Measurements from ENCODE around the gene NUAK1. TPM values are rescaled to one million over a fixed set of nuclear protein-coding genes. Genes with fewer than 3 reads are reported as not detected.

NUAK1 gene
- 33.6 TPM for total RNA-seq
- long read RNA-seq, full-length matches to known transcripts: 14 of 34 reads
- long read RNA-seq, partial matches to known transcripts: 2 of 34 reads
- long read RNA-seq, other reads (novel, unspliced or antisense): 18 of 34 reads

DNA sequence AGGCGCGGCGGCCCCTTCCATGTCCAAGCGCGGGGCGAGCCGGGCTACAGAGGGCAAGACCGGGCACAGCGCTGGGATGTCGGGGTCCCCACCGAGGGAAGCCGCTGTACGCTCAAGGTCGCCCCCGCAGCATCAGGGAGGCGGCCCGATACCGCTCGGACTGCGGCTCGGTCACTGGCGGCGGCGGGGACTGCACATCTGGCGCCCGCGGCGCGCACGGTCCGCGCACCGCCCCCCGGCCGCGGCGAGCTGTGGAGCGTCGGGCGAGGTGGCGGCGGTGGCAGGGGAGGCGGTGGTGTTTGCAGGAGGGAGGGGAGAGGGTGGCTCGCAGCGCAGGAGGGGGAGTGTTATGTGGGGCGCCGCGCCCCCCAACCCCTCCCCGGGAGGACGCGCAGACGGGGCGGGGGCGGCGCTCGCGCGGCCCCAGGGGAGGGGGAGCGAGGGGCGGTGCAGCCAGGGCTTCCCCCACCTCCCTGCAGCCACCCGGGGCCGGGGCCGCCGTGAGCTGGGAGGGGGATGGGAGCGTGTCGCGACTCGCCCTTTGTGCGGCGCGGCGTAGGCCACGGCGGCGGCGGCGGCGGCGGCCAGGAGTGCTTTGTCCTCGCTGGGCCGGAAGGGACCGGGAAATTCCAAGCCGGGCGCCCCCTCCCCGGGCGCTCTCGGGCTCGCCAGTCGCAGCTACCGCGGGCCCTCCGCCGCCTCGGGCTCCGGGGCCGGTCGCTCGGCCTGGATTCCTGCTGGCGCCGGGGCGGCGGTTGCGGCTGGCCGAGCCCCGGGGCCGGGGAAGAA lies at the start of gene NUAK1:
Gene NUAK1, minus strand, starts transcription at position 322 of the 789 bp plus-strand sequence. Its CDS starts 301 bp downstream, at position 21.
- peak; percentile 72 for ATAC-seq (ENCODE audit: poor library complexity)

DNA sequence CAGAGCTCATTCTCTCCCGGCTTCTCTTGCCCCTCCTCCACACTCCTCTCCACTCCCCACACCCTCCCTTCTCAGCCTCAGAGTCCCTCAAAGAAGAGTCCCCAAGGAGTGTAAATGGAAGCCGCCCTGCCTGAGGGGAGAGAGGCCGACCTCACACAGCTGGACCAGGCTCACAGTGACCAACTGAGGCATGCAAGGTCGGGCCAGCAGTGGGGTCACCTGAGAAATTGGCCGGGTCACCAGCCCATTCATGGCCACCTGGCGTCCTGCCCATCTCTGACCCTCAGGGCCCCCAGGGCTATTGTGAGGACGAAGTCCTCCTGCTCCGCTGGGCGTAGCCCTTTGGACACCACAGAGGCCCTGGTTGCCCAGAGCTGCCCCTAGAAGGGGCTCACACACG lies 49.5 kb upstream of the NUAK1 start:
- ATAC-seq (ENCODE audit: poor library complexity) (no peak), DNase-seq (no peak)
- intact Hi-C loops (cut with DNase I): no loop called here

More for the DNA sequence above, at the start of gene NUAK1:
- intact Hi-C loops (cut with DNase I): loop anchor here (5.0 to 10.0 kb wide), 4 partner anchors 37 to 717 kb away; no protein-coding TSS in a partner anchor
- peak; percentile 85 for DNase-seq

DNA sequence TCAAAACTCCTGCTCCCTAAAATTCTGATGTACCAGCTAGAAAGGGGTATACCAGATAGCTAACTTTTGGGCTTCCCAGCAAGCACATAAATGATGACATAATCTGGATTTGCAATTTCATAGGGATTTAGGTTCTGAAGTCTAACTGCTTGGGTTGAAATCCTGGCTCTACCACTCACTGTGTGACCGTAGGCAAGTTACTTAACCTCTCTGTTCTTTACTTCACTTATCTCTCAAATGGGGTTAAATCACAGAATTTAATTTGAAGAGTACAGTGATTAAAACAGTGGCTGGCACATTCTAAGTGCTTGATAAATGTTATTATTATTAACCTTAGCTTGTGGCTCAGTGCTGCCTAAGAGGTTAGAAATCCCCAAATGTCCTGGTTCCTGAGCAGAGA lies 49.1 kb upstream of the NUAK1 start:
- DNase-seq (no peak), ATAC-seq (ENCODE audit: poor library complexity) (no peak)

GRCh38 chr12:106187155-106187789 lies 48.5 kb upstream of the NUAK1 start:
- intact Hi-C loops (cut with DNase I): no loop called here
- no peak for DNase-seq
- ATAC-seq (ENCODE audit: poor library complexity): peak; percentile 38

More for the DNA sequence above, 49.1 kb upstream of the NUAK1 start:
- intact Hi-C loops (cut with DNase I): no loop called here

DNA sequence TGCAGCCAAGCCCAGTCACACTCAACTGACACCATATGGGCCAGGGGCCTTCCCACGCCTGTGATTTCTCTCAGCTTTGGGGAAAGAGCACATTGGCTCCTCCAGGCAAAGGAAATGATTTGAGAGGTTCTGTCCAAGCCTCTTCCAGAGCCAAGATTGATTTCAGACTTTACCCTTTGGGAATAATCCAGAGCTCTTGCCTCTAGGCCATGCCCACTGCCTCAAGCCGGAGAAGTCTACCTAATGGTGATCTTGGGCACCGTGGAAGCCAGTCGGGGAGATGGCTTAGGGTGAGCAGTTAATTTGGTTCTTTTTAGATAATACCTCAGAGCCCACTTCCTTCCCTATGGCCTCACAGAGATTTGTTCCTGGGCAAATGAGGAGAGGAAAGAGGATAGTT lies 45.0 kb upstream of the NUAK1 start:
- ATAC-seq (ENCODE audit: poor library complexity): no peak
- intact Hi-C loops (cut with DNase I): no loop called here
- no peak for DNase-seq

GRCh38 chr12:106181401-106182114 lies 42.8 kb upstream of the NUAK1 start:
- ATAC-seq (ENCODE audit: poor library complexity): no peak
- no peak for DNase-seq
- intact Hi-C loops (cut with DNase I): no loop called here

GRCh38 chr12:106179086-106179485 lies 40.3 kb upstream of the NUAK1 start:
- peak; percentile 77 for ATAC-seq (ENCODE audit: poor library complexity)
- intact Hi-C loops (cut with DNase I): no loop called here
- no peak for DNase-seq

DNA sequence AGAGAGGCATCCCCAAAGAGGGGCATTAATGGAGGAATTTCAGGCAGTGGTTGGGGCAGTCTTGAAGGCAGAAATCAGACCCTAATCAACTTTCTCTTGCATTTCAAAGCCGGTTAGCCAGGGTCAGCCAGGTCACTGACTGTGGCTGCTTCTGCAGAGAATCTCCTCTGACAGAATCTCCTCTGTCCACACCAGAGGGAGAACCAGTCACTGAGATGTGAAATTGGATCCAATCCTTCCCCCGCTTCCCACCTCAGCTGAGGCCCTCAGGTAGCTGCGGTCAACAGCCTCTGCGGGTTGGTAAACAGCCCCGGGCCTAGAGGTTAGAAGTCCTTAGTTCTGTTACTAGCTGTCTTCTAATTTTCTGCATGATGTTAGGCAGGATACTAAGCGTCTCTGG lies 39.8 kb upstream of the NUAK1 start:
- ATAC-seq (ENCODE audit: poor library complexity): peak; percentile 12
- DNase-seq: no peak
- intact Hi-C loops (cut with DNase I): no loop called here

GRCh38 chr12:106176560-106176959 lies 37.8 kb upstream of the NUAK1 start:
- intact Hi-C loops (cut with DNase I): no loop called here
- DNase-seq (no peak), ATAC-seq (ENCODE audit: poor library complexity) (no peak)

DNA sequence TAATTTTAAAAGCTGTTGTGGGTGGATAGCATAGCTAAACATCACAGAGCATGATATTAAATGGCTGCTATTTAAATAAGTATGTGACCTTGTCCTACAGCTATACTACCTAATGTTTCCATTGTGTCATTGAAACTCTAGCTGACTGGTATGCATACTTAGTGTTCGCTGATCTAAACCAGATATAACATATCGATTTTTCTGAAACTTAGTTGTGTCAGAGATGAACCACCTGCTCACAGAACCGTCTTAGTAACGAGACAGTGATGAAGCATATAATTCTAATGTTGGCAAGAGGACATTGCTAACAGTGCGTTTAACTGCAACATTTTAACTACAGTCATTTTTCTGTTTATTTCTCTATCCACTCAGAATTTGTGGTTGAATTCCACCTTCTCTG lies 36.1 kb upstream of the NUAK1 start:
- no peak for ATAC-seq (ENCODE audit: poor library complexity)
- no peak for DNase-seq
- intact Hi-C loops (cut with DNase I): no loop called here

GRCh38 chr12:106173442-106173841 lies 34.7 kb upstream of the NUAK1 start:
- DNase-seq: no peak
- intact Hi-C loops (cut with DNase I): no loop called here
- no peak for ATAC-seq (ENCODE audit: poor library complexity)

- ATAC-seq (ENCODE audit: poor library complexity) (no peak), DNase-seq (no peak)
- intact Hi-C loops (cut with DNase I): no loop called here
Observed at GRCh38 chr12:106171117-106171750, 32.5 kb upstream of the NUAK1 start.

DNA sequence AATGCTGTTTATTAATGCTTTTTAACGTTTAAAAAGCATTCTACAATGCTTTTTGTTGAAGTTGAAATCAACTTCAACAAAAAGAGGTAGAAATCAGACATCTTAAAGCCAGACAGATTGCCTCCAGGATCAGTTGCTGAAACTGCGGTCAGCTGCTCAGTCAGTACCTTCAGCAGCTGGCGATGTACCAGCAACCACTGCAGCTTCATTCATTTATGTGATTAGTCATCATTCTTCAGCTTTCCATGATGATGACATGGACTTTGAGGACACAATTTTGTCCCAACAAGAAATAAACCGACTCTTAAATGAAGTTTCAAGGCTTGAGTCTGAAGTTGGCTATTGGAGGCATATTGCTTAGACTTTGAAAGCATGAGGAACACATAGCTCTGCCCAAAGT lies 31.5 kb upstream of the NUAK1 start:
- intact Hi-C loops (cut with DNase I): no loop called here
- ATAC-seq (ENCODE audit: poor library complexity) (no peak), DNase-seq (no peak)

DNA sequence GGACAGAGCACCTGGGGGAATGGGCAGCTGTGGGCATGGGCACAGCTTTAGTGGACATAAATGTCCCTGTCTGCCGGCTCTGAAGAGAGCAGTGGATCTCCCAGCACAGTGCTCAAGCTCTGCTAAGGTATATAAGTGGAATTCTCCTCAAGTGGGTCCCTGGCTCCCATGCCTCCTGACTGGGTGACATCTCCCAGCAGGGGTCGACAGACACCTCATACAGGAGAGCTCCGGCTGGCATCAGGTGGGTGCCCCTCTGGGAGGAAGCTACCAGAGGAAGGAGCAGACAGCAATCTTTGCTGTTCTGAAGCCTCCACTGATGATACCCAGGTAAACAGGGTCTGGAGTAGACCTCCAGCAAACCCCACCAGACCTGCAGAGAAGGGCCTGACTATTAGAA lies 25.0 kb upstream of the NUAK1 start:
- ATAC-seq (ENCODE audit: poor library complexity): no peak
- intact Hi-C loops (cut with DNase I): no loop called here
- no peak for DNase-seq

DNA sequence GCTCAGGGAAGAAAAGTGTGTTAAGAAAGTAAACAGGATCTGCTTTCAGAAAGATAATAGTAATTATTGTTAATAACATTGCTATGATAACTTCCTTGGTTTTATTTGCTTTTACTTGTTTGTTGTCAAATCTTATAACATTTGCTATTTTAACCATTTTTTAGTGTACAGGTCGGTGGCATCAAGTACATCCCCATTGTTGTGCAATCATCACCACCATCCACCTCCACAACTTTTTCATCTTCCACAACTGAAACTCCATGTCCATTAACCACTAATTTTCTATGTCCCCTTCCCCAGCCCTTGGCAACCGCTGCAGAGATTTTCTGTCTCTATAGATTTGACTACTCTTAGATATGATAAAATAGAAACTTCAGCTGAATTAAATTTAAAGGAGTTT lies 22.7 kb upstream of the NUAK1 start:
- intact Hi-C loops (cut with DNase I): no loop called here
- DNase-seq (no peak), ATAC-seq (ENCODE audit: poor library complexity) (no peak)

GRCh38 chr12:106160915-106161314 lies 22.2 kb upstream of the NUAK1 start:
- intact Hi-C loops (cut with DNase I): no loop called here
- ATAC-seq (ENCODE audit: poor library complexity): no peak

DNA sequence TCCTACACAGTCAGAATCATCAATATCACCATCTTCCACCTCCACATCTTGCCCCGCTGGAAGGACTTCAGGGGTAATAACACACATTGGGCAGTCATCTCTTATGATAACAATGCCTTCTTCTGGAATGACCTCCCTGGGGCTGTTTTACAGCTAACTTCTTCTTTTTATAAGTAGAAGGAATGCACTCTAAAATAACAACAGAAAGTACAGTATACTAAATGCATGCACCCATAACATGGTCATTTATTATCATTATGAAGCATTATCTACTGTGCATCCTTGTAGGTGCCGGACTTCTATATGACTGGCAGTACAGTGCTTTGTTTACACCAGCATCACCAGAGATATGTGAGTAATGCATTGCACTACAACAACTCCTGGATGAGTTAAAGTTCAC lies 19.0 kb upstream of the NUAK1 start:
- intact Hi-C loops (cut with DNase I): no loop called here
- no peak for DNase-seq
- ATAC-seq (ENCODE audit: poor library complexity): no peak

More at GRCh38 chr12:106160915-106161314, 22.2 kb upstream of the NUAK1 start:
- no peak for DNase-seq

DNA sequence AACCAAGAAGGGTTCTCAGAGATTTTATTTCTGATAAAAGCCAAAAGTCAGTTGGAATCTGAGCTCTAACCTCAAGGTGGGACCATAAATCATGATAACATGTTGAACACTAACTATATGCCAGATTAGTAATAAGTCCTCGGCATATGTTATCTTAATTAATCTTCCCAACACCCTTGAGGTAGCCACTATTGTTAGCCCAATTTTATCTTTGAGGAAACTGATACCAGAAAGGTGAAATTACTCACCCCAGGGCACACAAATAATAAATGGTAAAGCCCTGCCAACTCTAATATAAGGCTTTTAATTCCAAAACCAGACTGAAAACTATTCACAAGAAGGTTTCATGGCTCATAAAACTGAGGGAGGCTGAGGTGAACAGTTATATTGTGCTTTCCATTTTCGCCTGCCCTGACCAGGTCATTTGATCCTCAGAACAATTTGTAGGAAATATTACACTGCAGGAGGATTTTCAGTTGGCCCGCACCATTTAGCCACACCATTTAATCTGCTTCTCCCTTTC lies 16.1 kb upstream of the NUAK1 start:
- intact Hi-C loops (cut with DNase I): no loop called here
- DNase-seq (no peak), ATAC-seq (ENCODE audit: poor library complexity) (no peak)

- intact Hi-C loops (cut with DNase I): no loop called here
- DNase-seq: no peak
- ATAC-seq (ENCODE audit: poor library complexity): no peak
Observed at GRCh38 chr12:106152334-106152733, 13.6 kb upstream of the NUAK1 start.
